HG02840 (cell line): Measurements from ENCODE around the gene IFT57.
A peak's percentile ranks its signal among the peaks of the same experiment; 100 is the strongest.

Experiments
- ATAC-seq: cut with Tn5 transposase; IDR thresholded peaks from one replicate; pipeline ENCODE4 v1.9.1; 2021; ENCODE audit warnings: mild to moderate bottlenecking, moderate library complexity, moderate number of reproducible peaks; ENCODE audit not compliant: unreplicated experiment, low FRiP score

IFT57 gene

DNA sequence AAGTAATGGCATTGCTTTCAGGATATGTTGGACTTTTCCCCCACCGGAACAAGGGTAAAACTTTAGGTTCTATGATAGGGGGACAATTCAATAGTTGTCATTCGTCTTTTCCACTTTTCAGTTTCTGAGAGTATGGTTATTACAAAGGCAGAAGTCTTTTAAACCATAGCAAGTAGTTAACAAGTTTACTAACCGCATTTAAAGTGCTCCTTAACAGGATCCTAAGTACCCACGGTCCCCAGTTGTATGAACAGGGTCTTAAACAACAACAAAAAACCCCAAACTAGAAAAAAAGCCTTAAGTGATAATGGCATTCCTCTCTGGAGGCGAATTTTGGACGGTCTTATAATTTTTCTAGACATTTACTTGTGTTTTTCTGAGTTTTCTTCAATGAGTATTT is 831 bp downstream of the IFT57 start:
- ATAC-seq, result no peak

DNA sequence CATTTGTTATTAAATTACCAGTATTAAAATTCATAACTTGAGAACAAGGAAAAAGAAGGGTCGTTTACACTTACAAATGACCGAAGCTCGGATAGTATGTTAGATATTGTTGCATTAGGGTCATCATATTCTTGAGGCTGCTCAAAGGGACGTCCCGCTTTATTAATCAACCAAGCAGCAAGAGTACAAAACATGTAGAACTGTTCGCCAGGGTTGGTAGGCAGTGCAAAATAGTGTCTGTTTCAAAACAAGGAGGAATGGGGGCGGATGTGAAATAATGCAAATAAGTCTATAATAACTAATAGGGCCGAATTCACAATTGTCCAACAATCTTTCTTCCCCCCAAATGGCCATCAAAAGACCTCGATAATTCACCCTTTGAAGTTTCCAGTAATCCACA is 2.9 kb downstream of the IFT57 start:
- ATAC-seq, result no peak

GRCh38 chr3:108218811-108219210 is 3.4 kb downstream of the IFT57 start:
- no peak for ATAC-seq

- no peak for ATAC-seq
Observed at GRCh38 chr3:108215871-108216270, 6.4 kb downstream of the IFT57 start.

DNA sequence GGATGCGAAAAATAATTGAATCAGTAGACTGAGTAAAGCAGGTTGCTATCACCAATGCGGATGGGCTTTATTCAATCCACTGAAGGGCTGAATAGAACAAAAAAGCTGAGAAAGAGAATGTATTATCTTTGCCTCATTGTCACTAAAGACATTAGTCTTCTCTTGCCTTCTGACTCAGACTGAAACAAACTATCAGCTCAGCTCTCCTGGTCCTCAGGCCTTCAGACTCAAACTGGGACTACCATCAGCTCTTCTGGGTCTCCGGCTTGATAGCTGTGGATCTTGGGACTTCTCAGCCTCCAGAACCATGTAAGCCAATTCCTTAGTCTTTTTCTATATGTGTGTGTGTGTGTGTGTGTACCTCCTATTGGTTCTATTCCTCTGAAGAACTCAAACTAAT is 12.6 kb downstream of the IFT57 start:
- ATAC-seq, result no peak

DNA sequence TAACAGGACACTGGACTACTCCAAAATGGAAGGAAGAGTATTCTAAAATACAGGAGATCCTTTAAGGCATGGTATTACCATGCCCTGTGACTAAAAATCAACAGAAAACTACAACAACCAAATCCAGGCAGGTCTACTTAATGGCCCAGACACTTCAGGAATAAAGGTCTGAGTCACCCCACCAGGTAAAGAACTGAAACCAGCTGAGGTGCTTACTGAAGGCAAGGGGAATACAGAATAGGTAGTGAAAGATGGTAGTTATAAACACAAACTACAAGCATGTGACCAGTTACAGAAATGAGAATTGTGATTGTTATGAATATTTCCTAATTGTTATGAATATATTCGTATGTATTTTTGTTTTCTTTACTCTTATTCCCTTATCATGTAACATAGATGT is 13.4 kb downstream of the IFT57 start:
- ATAC-seq, result peak; percentile 92

DNA sequence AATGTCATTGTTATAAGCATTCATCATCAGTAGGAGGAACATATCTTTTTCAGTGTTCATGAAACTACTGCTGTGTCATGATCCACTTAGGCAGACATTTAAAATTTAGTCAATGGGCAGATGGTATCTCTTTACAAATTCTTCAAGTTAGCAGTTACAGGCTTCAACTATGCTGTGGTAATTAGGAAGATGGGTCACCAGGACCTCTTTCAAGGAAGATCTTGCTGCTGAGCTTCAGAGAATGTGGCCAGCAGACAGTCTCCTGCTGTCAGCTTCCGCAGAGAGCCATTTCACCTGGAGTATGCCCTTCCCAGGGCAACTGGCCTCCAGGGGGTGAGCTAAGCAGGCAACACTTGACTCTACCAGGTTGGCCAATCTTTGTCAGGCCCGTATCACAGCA is 19.4 kb downstream of the IFT57 start:
- ATAC-seq, result no peak

DNA sequence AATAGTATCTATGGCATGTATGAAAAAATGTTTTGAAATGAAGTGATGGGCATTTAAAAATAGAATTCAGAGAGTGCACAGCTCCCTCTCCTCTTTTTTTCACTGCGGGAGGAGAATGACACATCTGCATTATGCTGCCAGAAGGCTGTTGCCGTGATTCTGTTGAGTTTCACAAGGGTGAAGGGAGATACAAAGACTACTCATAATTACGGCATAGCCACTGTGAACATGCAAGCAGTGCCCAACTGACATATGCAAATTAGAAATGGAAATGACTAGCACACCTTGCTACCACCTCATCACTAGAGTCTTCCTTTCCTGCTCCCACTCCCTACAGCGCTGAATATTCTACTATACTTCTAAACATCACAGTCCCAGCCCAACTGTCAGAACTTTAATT is 20.1 kb downstream of the IFT57 start:
- no peak for ATAC-seq

GRCh38 chr3:108201258-108201657 is 21.0 kb downstream of the IFT57 start:
- no peak for ATAC-seq

DNA sequence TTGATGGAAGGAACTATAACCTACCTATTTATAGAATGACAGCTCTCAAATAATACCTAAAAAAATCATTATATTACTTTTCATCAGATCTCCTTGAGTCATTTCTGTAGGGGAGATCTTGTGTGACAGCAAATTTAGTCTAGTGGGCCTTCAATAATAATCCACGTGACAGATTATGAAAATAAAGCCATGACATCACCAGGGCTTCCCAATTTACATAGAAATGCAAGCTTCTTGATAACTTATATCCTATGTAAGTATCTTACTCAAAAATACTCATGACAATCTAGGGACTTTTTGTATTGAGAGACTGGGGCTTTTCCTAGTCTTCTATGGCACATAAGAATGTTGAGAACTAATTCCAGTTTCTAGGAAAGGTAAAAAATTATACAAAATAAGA is 21.6 kb downstream of the IFT57 start:
- no peak for ATAC-seq

- no peak for ATAC-seq
Observed at GRCh38 chr3:108200024-108200423, 22.2 kb downstream of the IFT57 start.

DNA sequence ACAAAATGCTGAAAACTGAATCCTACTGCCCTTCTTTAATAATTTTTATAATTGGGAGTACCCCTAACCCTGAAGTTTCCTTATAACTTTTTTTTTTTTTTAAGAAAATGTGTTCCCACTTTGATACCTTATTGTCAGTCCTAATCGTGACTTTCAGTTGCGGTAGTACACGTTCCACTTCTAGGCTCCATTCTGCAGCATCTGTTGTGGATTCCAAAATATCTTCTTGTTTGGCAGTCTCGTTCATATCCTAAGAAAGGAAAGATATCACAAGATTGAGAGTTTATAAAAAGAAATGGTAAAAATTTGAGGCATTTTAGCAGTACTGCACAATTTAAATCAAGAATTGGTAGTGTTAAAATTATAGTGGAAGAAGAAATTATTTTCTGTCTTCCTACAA is 30.8 kb downstream of the IFT57 start:
- ATAC-seq, result no peak

GRCh38 chr3:108190346-108190745 is 31.9 kb downstream of the IFT57 start:
- no peak for ATAC-seq

DNA sequence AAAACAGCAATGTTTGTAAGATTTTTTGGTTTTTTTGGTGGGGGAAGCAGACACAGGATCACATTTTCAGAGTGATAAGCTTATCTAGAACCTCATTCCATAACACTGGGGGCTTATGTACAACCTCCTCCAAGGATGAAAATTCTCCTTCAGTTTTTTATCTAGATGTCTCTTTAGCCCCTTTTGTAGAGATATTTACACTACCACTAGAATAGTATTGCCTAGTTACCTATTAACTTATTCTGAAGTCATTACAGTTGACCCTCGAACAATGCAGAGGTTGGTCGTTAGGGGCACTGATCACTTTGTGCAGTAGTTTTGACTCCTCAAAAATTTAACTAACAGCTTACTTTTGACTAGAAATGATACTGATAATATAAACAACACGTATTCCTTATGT is 32.8 kb downstream of the IFT57 start:
- ATAC-seq, result no peak

DNA sequence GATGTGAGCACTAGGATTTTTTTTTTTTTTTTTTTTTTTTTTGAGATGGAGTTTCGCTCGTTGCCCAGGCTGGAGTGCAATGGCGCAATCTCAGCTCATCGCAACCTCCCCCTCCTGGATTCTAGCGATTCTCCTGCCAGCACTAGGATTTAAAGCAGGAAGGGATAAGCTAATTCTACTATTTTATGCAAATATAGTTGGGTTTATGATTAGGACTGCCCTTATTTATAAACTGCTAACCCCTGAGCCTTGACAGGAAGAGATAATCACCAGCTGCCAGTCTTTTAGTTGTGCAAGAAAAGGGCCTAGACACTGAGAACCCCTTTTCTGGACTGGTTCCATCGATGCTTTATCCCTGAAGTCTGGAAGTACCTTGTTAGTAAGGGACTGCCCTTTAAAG is 36.7 kb downstream of the IFT57 start:
- ATAC-seq, result no peak

DNA sequence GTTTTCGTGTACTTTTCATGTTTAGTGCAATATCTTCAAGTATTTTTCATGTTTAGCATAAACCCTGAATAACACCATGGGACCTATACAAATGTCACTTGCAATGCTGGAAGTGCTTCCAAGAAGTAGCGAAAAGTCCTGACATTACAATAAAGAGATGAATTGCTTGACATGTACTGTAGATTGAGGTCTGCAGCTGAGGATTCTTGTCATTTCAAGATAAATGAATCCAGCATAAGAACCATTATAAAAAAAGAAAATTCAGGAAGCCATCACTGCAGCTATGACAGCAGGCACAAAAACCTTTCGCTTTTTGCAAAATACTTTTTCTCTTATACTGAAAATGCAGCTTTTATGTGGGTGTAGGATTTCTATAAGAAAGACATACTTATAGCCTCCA is 37.4 kb downstream of the IFT57 start:
- ATAC-seq, result no peak

- no peak for ATAC-seq
Observed at GRCh38 chr3:108183971-108184370, 38.3 kb downstream of the IFT57 start.

DNA sequence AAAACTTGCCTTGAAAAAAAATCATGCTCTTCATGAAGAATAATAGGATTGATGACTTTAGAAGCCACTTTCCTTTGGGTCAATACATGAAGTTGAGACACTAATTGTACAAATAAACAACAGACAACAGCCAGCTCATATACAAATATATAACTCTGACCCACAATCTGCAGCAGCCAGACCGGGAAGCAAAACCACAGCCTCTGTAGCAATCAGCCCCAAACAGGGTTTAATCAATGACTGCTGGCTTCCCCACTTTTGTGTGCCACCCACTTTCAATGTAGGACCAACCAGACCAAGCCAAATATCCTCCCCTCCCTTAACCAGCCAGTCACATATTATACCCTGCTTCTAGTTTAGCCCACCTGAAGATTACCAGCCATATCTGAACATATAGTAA is 39.0 kb downstream of the IFT57 start:
- ATAC-seq, result no peak

GRCh38 chr3:108182339-108182738 is 39.9 kb downstream of the IFT57 start:
- ATAC-seq, result no peak

DNA sequence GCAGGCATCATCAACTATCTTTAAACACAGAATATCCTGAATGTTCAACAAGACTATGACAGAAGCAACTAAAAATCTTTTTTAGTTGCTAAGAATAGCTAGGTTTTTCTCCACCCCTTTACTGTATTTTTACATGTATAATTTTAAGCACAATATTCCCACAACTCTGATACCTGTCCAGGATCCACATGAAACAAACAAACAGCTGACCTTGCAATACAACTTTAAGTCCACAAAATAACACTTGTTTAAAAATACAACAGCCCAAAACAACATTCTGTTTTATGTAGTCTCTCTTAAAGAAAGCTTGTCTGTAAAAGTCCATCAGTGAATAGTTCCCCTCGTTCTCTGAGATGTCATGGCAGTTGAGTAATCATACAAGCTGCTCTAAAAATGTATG is 41.1 kb downstream of the IFT57 start:
- ATAC-seq, result no peak

DNA sequence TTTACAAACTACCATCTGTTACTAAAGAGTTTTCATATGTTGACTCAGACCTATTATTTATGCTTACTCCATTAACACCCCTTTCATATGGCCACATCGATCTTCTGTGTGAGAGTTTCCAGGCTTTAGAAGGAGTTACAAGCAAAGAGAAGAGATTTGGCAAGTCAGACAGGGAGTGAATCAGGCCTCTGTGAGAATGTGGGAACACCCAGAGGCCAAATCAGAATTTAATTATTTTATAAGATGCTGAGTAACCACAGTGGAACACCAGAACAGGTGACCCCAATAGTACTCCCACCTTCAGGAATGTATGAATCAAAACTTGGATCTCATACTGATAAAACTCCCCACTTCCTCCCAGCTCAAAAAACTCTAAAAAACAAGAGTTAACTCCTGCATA is 42.0 kb downstream of the IFT57 start:
- ATAC-seq, result no peak

GRCh38 chr3:108178676-108179075 is 43.5 kb downstream of the IFT57 start:
- ATAC-seq, result no peak

- no peak for ATAC-seq
Observed at GRCh38 chr3:108177536-108177935, 44.7 kb downstream of the IFT57 start.

- ATAC-seq, result no peak
Observed at GRCh38 chr3:108175352-108175751, 46.9 kb downstream of the IFT57 start.
